GM12874 (cell line): Measurements from ENCODE around the gene MAPKAPK3.
A peak's percentile ranks its signal among the peaks of the same experiment; 100 is the strongest.

ENCODE experiments used
- CTCF ChIP-seq: IDR thresholded peaks from 2 replicates; pipeline ENCODE4 v1.5.1; 2011; ENCODE audit warnings: low read depth, mild to moderate bottlenecking, control low read depth, low read length, moderate library complexity; ENCODE audit not compliant: insufficient read depth

The MAPKAPK3 gene

GRCh38 chr3:50627407-50628051, 10.6 kb downstream of the MAPKAPK3 start:
- peak; percentile 36; the same call in 1 of the 2 replicates for TF ChIP-seq CTCF

GRCh38 chr3:50628601-50629000, 11.7 kb downstream of the MAPKAPK3 start:
- TF ChIP-seq CTCF, result no peak

GRCh38 chr3:50630394-50630793, 13.4 kb downstream of the MAPKAPK3 start:
- no peak for TF ChIP-seq CTCF

- TF ChIP-seq CTCF, result no peak
Measured at GRCh38 chr3:50630877-50631276, 13.9 kb downstream of the MAPKAPK3 start.

- TF ChIP-seq CTCF, result no peak
Measured at GRCh38 chr3:50632450-50632849, 15.5 kb downstream of the MAPKAPK3 start.

GRCh38 chr3:50633230-50633790, 16.4 kb downstream of the MAPKAPK3 start:
- TF ChIP-seq CTCF, result no peak

- no peak for TF ChIP-seq CTCF
Measured at GRCh38 chr3:50635066-50635465, 18.1 kb downstream of the MAPKAPK3 start.
